ENCODE data around the gene CCDC51.

CCDC51 gene

DNA sequence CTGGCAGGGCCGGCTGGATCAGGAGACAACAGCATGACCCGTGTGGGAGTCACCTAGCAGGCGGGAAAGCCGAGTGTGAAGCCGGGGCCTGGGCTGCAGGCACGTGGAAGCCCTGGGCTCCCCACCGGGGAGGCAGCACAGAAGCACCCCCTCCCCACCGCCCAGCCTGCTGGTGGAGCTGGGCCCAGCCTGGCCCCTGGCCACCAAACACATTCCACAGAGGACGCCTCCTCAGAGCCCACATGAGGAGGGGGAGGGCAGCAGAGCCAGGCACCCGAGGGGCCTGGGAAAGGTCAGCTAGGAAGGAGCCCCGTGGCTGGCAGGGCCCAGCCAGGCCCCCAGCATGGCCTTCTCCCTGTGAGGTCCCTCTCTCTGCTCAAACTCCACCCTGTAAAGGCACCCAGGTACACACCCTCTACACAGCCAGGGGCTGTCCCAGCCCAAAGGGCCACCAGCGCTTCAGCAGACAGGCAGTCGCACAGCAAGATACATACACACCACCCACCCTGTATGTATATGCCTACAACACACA is 14.6 kb downstream of the CCDC51 start:
- TF ChIP-seq, protein P1, sequence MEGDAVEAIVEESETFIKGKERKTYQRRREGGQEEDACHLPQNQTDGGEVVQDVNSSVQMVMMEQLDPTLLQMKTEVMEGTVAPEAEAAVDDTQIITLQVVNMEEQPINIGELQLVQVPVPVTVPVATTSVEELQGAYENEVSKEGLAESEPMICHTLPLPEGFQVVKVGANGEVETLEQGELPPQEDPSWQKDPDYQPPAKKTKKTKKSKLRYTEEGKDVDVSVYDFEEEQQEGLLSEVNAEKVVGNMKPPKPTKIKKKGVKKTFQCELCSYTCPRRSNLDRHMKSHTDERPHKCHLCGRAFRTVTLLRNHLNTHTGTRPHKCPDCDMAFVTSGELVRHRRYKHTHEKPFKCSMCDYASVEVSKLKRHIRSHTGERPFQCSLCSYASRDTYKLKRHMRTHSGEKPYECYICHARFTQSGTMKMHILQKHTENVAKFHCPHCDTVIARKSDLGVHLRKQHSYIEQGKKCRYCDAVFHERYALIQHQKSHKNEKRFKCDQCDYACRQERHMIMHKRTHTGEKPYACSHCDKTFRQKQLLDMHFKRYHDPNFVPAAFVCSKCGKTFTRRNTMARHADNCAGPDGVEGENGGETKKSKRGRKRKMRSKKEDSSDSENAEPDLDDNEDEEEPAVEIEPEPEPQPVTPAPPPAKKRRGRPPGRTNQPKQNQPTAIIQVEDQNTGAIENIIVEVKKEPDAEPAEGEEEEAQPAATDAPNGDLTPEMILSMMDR (IDR thresholded peaks at IDR 0.05; ENCODE audit: insufficient read depth, low read depth, low read length, missing control alignments): no peak
- H3K4me3 ChIP-seq (ENCODE audit: low read length): peak overlapping the region; percentile 71
- DNase-seq (ENCODE audit: low read depth): no peak

- TF ChIP-seq, protein P1 (IDR thresholded peaks at IDR 0.05; ENCODE audit: insufficient read depth, low read depth, low read length, missing control alignments): no peak
- DNase-seq (ENCODE audit: low read depth): no peak
- H3K4me3 ChIP-seq (ENCODE audit: low read length): no peak overlapping the region
Observed at GRCh38 chr3:48423883-48424695, 15.8 kb downstream of the CCDC51 start.

GRCh38 chr3:48423241-48423882 is 16.6 kb downstream of the CCDC51 start:
- no peak overlapping the region for H3K4me3 ChIP-seq (ENCODE audit: low read length)
- TF ChIP-seq, protein P1 (IDR thresholded peaks at IDR 0.05; ENCODE audit: insufficient read depth, low read depth, low read length, missing control alignments): no peak

DNA sequence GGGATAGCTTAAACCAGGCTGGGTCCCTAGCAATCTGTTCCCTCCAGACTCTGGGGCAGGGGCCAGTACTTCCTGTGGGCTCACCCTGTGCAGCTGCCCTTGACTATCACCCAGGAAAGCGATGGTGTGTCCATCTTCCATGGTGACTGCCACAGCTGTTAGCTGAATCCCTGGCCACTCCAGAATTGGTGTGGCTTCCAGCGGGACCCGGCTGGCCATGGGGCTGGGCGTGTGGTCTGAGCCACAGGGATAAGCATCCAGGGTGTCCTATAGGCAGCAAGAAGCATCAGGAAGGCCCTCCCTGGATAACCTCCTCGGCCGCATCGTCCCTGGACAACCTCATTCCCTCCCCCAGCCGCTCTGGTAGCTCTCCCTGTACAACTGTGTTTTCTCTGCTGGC is 17.2 kb downstream of the CCDC51 start:
- TF ChIP-seq, protein P1 (IDR thresholded peaks at IDR 0.05; ENCODE audit: insufficient read depth, low read depth, low read length, missing control alignments): no peak
- DNase-seq (ENCODE audit: low read depth): no peak
- no peak overlapping the region for H3K4me3 ChIP-seq (ENCODE audit: low read length)

More at GRCh38 chr3:48423241-48423882, 16.6 kb downstream of the CCDC51 start:
- DNase-seq (ENCODE audit: low read depth): no peak

GRCh38 chr3:48422272-48422671 is 17.6 kb downstream of the CCDC51 start:
- no peak overlapping the region for H3K4me3 ChIP-seq (ENCODE audit: low read length)
- DNase-seq (ENCODE audit: low read depth): no peak
- TF ChIP-seq, protein P1 (IDR thresholded peaks at IDR 0.05; ENCODE audit: insufficient read depth, low read depth, low read length, missing control alignments): peak; percentile 7

DNA sequence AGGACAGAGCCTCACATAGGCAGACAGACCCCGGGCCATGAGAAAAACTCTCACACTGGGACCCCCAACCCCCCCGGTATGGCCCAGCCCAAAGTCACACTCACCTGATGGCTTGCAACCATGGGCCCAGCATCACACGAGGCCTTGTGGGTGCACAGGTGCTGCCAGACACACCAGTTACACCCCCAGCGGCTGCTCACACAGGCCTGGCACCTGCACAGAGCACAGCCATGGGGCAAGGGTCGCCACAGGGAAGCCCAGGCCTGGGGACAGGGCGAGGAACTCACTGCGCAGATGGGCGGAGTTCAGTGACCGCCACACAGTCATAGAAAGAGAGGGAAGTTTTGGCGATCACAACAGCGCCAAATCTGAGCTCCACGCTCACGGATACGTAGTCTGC is 19.4 kb downstream of the CCDC51 start:
- TF ChIP-seq, protein P1 (IDR thresholded peaks at IDR 0.05; ENCODE audit: insufficient read depth, low read depth, low read length, missing control alignments): no peak
- H3K4me3 ChIP-seq (ENCODE audit: low read length): no peak overlapping the region
- DNase-seq (ENCODE audit: low read depth): no peak
